ENCODE data around the gene PRSS1.
A peak's percentile ranks its signal among the peaks of the same experiment; 100 is the strongest.

- TF ChIP-seq CTCF (conservative IDR thresholded peaks at IDR 0.05 in 1 of 2, IDR thresholded peaks at IDR 0.05 in 1 of 2; ENCODE audit: extremely low read depth in 1 of 2, insufficient read depth in 1 of 2, low read depth in 1 of 2, low read length in 2 of 2) (peak; percentile 65 to 71), EZH2 (IDR thresholded peaks at IDR 0.05; ENCODE audit: borderline replicate concordance, low read length) (no peak)
These were observed 37.3 kb upstream of the PRSS1 start for GRCh38 chr7:142711746-142712616.

Data from mammary epithelial cell (primary cell).